GM10847 (cell line): ENCODE measurements around the gene LRRC47.

Experiments used
- POLR2A ChIP-seq: IDR thresholded peaks from 2 replicates; pipeline ENCODE4 v1.6.1; 2011; ENCODE audit not compliant: insufficient read length; ENCODE audit errors: extremely low read depth

LRRC47 gene

DNA sequence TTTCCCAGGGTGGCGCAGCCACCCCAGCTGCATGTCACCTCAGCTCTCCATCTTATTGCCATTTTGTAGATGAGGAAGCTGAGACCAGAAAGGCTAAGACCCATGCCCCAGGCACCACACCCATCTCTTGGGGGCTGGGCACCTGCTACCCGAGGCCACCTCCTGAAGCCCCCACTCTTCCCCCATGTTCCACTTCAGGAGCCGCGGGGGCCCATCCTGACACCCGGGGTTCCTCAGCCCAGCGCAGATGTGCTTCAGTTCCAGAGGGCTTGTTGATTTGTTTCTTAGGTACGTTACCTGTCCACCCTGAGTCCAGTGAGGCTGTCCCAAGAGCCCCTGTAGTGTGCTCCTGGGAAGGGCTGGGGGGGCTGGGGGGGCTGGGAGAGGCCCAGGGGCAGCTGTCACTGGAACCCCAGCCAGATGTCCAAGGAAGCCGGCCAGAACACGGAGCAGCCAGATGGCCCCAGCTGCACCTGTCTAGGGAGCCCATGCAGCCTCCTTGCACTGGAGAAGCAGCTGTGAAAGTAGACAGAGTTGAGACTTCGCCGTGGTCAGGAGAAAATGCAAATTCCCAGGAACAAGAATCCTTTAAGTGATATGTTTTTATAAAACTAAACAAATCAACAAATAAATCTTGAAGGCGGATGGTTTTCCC is 61.1 kb downstream of the LRRC47 start:
- no peak for TF ChIP-seq POLR2A

DNA sequence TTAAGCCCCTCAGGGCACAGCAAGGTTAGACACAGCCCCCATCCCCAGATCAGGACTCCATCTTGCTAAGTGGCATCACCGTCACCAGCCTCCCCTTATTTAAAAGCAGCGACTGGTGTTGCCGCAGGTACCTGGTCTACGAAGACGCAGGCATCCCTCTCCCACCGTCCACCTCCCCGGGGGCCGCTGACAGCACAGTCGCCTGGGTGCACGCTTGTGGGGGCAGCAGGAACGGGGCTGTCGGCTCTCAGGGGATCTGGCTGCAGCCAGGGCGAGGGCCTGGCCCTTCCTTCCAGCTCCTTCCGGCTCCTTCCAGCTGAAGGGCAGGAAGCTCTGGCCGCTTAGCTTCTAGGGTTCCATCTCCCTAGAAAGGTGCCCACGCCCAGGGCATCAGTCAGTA is 61.7 kb downstream of the LRRC47 start:
- TF ChIP-seq POLR2A: no peak

DNA sequence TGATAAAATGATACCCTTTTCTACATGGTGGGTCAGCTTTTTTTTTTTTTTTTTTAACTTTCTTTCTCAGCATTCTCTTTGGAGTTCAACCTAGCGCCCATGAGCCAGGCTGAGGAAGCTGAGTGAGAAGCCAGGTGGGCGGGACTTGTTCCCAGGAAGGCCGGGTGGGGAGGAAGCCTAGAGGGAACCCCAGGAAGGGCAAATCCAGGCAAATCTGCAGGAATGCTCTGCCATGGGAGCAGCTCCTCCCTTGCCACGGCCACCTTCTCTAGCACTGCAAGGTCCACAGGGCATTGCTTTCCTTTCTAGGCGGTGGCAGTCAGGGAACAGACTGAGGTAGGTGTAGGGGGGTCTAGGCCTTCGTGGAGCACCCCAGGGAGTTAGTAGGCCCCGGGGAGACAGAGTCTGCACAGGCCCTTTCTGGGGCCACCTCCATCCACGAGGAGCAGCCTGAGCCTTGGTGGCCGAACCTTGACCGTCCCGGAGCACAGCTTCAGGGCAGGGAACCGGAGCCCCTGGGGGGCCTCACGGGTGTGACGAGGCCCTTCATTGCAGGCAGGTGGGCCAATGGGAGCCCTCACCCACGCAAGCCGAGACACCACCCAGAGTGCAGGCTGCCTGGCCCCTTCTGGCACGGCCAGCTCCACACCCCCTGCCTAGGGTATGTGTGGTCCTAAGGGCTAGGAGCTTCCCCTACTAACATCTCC is 62.3 kb downstream of the LRRC47 start:
- no peak for TF ChIP-seq POLR2A

DNA sequence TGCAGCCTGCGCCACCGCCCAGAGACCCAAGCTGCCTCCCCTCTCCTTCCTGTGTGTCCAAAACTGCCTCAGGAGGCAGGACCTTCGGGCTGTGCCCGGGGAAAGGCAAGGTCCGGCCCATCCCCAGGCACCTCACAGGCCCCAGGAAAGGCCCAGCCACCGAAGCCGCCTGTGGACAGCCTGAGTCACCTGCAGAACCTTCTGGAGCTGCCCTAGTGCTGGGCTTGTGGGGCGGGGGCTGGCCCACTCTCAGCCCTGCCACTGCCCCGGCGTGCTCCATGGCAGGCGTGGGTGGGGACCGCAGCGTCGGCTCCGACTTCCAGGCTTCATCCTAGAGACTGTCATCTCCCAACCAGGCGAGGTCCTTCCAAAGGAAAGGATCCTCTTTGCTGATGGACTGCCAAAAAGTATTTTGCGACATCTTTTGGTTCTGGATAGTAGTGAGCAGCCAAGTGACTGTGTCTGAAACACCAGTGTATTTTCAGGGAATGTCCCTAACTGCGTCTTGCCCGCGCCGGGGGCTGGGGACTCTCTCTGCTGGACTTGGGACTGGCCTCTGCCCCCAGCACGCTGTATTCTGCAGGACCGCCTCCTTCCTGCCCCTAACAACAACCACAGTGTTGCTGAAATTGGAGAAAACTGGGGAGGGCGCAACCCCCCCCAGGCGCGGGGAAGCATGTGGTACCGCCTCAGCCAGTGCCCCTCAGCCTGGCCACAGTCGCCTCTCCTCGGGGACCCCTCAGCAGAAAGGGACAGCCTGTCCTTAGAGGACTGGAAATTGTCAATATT is 63.0 kb downstream of the LRRC47 start:
- no peak for TF ChIP-seq POLR2A

DNA sequence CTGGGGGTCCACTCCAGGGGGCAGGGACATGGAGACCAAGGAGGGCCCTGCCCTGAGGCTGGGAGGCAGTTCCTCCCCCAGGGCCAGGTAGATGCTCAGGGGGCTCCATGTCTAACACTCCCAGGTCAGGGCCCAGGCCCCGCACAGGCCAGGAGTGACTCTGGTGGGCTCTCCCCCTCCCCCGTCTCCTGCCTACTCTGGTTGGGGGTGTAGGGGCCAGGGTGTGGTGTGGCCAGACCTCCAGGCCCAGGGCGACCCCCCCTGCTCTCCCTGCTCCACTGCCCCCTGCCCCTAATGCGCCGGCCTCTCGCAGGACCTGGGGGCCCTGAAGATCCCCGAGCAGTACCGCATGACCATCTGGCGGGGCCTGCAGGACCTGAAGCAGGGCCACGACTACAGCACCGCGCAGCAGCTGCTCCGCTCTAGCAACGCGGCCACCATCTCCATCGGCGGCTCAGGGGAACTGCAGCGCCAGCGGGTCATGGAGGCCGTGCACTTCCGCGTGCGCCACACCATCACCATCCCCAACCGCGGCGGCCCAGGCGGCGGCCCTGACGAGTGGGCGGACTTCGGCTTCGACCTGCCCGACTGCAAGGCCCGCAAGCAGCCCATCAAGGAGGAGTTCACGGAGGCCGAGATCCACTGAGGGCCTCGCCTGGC is 63.7 kb downstream of the LRRC47 start:
- no peak for TF ChIP-seq POLR2A

DNA sequence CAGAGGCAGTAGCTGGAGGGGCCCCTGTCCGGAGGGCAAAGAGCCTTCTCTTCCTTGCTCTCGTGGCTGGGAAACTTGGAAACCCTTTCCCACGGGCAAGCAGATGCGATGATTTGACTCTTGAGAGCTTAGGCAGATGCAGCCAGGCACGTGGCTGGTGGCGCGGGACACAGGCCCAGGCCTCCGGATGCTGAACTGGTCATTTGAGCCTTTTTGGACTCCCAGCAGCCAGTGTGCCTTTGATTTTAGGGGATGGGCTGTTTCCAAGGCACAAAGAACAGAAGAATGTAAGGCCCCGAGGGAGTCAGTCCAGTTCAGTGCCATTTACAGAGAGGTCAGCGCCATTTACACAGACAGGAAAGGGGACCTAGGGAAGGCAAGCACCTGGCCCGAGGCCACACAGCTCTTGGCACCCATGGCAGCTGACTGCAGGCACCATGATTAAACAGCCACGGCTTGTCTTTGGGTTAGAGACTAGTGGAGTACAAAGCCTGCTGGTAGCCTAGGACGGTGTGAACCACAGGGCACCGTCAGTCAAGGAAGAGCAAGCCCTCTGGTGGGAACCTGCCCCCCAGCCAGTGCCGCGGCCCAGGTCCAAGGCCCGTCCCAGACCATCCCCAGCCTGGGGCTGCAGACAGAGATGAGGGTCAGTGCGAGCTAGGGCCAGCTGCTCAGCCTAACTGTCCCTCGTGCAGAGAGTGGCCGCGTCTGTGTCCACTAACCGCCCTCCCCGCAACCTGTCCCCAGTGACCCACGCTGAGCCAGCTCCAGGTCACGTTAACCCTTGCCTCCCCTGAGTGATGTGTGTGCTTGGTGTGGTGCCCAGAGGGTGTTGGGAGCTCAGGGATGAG is 64.5 kb downstream of the LRRC47 start:
- TF ChIP-seq POLR2A: no peak

DNA sequence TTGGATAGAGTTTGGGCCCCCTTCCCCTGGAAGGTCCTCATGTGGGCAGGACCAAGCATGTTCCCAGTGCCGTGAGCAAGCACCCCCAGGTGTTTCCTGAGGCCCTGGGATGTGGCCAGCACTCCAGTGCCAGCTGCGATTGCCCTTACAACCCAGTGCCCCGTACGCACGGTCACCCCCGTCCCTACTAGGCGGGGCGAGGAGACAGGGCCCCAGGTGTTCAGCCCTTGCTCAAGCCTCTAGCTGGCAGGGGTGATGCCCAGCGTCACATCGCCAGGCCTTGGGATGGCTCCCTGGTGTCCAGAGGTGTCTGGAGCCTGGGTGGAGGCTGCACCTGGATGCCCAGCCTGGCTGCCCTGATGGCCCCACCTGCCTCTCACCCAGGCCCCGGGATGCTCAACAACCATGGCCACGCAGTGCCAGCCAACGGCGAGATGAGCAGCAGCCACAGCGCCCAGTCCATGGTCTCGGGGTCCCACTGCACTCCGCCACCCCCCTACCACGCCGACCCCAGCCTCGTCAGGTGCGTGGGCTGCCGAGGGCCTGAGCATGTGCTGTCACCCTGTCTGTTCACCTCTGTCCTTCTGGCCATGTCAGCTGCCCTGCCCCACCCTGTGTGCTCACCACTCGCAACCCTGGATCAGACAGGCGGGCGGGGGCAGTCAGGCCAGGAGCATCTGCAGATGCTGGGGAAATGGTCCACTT is 65.6 kb downstream of the LRRC47 start:
- no peak for TF ChIP-seq POLR2A

DNA sequence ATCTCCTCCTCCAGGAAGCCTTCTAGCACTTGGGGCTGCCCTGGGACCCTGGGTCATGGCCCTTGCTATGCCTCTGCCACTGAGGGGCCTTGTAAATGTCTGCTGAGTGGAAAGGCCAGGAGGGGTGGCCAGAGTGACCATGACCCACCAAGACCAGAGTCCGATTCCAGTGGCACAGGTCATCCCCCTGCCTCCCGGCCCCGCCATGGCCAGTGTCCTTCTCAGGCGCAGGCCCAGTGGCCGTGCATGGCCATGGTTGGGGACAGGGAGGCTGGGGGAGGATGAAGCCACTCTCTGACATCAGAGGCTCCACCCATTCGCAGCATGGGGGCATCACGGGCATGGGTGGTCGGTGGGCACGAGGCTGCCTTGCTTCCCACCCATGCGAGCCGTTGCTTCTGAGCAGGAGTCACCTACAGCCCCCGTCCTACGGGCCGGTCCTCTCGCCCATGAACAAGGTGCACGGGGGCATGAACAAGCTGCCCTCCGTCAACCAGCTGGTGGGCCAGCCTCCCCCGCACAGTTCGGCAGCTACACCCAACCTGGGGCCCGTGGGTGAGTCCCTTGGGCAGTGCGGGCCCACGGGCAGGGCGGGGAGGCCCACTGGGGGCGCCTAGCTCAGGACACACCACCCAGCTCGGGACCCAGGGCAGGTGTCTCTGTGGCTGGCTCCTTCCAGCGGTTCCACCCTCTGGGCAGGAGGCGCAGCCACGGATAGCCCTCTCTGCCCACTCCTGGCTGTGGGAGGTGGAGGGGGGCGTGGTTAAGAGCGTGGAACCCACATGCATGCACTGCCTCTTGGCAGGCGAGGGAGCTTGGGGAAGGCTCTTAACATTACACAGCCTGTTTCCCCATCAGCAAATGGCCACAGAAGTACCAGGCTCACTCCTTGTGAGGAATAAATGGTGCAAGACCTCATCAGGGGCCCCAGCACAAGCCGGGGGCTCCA is 66.4 kb downstream of the LRRC47 start:
- no peak for TF ChIP-seq POLR2A
